ENCODE results near the gene FAM209B. TPM values are rescaled to one million over a fixed set of nuclear protein-coding genes. Genes with fewer than 3 reads are reported as not detected.

FAM209B gene
- polyA plus RNA-seq, 3 donors, result 0.66 to 1.6 (median 0.84) TPM

DNA sequence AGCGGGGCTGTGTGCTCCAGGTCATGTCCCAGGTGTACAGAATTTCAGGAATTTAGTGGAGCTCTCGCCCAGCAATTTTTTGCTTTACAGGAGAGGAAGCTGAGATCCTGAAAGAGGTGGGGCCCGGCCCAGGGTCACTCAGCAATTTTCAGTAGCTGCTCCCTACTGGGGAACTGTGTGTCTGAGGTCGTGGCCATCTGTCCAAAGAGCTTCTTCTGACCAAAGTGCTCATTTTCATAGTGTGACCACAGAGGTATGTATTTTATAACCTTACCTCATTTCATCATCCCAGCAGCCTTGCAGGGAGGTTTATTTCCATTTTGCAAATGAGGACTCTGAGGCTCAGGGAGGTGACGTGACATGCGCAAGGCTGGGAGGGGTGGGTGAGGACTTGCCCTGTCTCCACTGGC is 46.3 kb downstream of the FAM209B start:
- Histone ChIP-seq H3K36me3 (replicated peaks in 1 of 2; ENCODE audit: control insufficient read depth in 1 of 2, insufficient read depth in 2 of 2, low read length in 2 of 2) (no peaks in the 10 kb centered on the region), H2AFZ (ENCODE audit: insufficient read depth, low read depth, low read length, poor library complexity, severe bottlenecking) (no peak overlapping the region), H3K27me3 (ENCODE audit: control insufficient read depth in 2 of 2, insufficient read depth in 2 of 2, low read length in 2 of 2) (no peaks in the 10 kb centered on the region), H3K4me1 (ENCODE audit: control insufficient read depth in 1 of 2, insufficient read depth in 2 of 2, low read length in 2 of 2) (no peaks in the 10 kb centered on the region), H3K9ac (ENCODE audit: insufficient read depth, low read length, poor library complexity, severe bottlenecking) (no peak overlapping the region), H3K79me2 (ENCODE audit: insufficient read depth, low read length) (no peaks in the 10 kb centered on the region), H3K9me3 (replicated peaks in 1 of 2; ENCODE audit: control insufficient read depth in 1 of 2, insufficient read depth in 1 of 2, low read length in 2 of 2) (no peaks in the 10 kb centered on the region), H3K27ac (ENCODE audit: low read depth in 1 of 2, low read length in 2 of 2) (no peak overlapping the region), H4K20me1 (ENCODE audit: insufficient read depth, low read length) (no peaks in the 10 kb centered on the region), H3K4me3 (replicated peaks in 1 of 3; ENCODE audit: low read depth in 2 of 3, low read length in 3 of 3) (no peak overlapping the region), H3K4me2 (replicated peaks; ENCODE audit: extremely low read depth, low read length, poor library complexity, severe bottlenecking) (no peak overlapping the region)
- no peaks in the 10 kb centered on the region for H3K36me3 Mint-ChIP-seq
- peaks cover 2 to 12% (median 4%) of the 10 kb centered on the region in 3 donors for H3K27me3 Mint-ChIP-seq (ENCODE audit: low read depth in 3 of 3)
- intact Hi-C loops (cut with micrococcal nuclease), result no loop called here
- H3K9me3 Mint-ChIP-seq, result peaks cover 0 to 2% (median 0%) of the 10 kb centered on the region in 7 donors
- 88% methylated on average over 4 of the region's 6 CpGs for WGBS (ENCODE audit: insufficient coverage)
- no peak overlapping the region for H3K27ac Mint-ChIP-seq
- H3K4me3 Mint-ChIP-seq, result no peak overlapping the region
- no peak for DNase-seq
- peaks cover 3% of the 10 kb centered on the region for H3K4me1 Mint-ChIP-seq
- TF ChIP-seq, protein P1, sequence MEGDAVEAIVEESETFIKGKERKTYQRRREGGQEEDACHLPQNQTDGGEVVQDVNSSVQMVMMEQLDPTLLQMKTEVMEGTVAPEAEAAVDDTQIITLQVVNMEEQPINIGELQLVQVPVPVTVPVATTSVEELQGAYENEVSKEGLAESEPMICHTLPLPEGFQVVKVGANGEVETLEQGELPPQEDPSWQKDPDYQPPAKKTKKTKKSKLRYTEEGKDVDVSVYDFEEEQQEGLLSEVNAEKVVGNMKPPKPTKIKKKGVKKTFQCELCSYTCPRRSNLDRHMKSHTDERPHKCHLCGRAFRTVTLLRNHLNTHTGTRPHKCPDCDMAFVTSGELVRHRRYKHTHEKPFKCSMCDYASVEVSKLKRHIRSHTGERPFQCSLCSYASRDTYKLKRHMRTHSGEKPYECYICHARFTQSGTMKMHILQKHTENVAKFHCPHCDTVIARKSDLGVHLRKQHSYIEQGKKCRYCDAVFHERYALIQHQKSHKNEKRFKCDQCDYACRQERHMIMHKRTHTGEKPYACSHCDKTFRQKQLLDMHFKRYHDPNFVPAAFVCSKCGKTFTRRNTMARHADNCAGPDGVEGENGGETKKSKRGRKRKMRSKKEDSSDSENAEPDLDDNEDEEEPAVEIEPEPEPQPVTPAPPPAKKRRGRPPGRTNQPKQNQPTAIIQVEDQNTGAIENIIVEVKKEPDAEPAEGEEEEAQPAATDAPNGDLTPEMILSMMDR (IDR thresholded peaks at IDR 0.05), result no peak

GRCh38 chr20:56580226-56580625 is 47.2 kb downstream of the FAM209B start:
- no peaks in the 10 kb centered on the region for H4K20me1 ChIP-seq (ENCODE audit: insufficient read depth, low read length)

More at GRCh38 chr20:56580226-56580625, 47.2 kb downstream of the FAM209B start:
- intact Hi-C loops (cut with micrococcal nuclease), result no loop called here
- Mint-ChIP-seq H3K4me3 (no peak overlapping the region), H3K27ac (no peak overlapping the region), H3K4me1 (peaks cover 3% of the 10 kb centered on the region), H3K36me3 (no peaks in the 10 kb centered on the region), H3K9me3 (peaks cover 0 to 2% (median 0%) of the 10 kb centered on the region in 7 donors), H3K27me3 (ENCODE audit: low read depth in 3 of 3) (peaks cover 2 to 11% (median 6%) of the 10 kb centered on the region in 3 donors)
- no peaks in the 10 kb centered on the region for H3K36me3 ChIP-seq (replicated peaks in 1 of 2; ENCODE audit: control insufficient read depth in 1 of 2, insufficient read depth in 2 of 2, low read length in 2 of 2)
- no peak overlapping the region for H3K4me2 ChIP-seq (replicated peaks; ENCODE audit: extremely low read depth, low read length, poor library complexity, severe bottlenecking)
- no peaks in the 10 kb centered on the region for H3K79me2 ChIP-seq (ENCODE audit: insufficient read depth, low read length)
- DNase-seq, result no peak
- H3K9me3 ChIP-seq (replicated peaks in 1 of 2; ENCODE audit: control insufficient read depth in 1 of 2, insufficient read depth in 1 of 2, low read length in 2 of 2), result no peaks in the 10 kb centered on the region
- 92% methylated on average over 11 of the region's 12 CpGs for WGBS (ENCODE audit: insufficient coverage)
- TF ChIP-seq, protein P1 (IDR thresholded peaks at IDR 0.05), result no peak
- no peaks in the 10 kb centered on the region for H3K27me3 ChIP-seq (ENCODE audit: control insufficient read depth in 2 of 2, insufficient read depth in 2 of 2, low read length in 2 of 2)
- no peaks in the 10 kb centered on the region for H3K4me1 ChIP-seq (ENCODE audit: control insufficient read depth in 1 of 2, insufficient read depth in 2 of 2, low read length in 2 of 2)
- H3K27ac ChIP-seq (ENCODE audit: low read depth in 1 of 2, low read length in 2 of 2), result no peak overlapping the region
- no peak overlapping the region for H3K4me3 ChIP-seq (replicated peaks in 1 of 3; ENCODE audit: low read depth in 2 of 3, low read length in 3 of 3)
- no peak overlapping the region for H2AFZ ChIP-seq (ENCODE audit: insufficient read depth, low read depth, low read length, poor library complexity, severe bottlenecking)
- H3K9ac ChIP-seq (ENCODE audit: insufficient read depth, low read length, poor library complexity, severe bottlenecking), result no peak overlapping the region

Data from CD14-positive monocyte (primary cell).